GM21381 (cell line): Measurements from ENCODE around the gene CALHM5.
A peak's percentile ranks its signal among the peaks of the same experiment; 100 is the strongest.

Experiments
- ATAC-seq: cut with Tn5 transposase; IDR thresholded peaks from one replicate; pipeline ENCODE4 v1.9.1; 2021; ENCODE audit warnings: mild to moderate bottlenecking, moderate library complexity; ENCODE audit not compliant: unreplicated experiment

CALHM5 gene

DNA sequence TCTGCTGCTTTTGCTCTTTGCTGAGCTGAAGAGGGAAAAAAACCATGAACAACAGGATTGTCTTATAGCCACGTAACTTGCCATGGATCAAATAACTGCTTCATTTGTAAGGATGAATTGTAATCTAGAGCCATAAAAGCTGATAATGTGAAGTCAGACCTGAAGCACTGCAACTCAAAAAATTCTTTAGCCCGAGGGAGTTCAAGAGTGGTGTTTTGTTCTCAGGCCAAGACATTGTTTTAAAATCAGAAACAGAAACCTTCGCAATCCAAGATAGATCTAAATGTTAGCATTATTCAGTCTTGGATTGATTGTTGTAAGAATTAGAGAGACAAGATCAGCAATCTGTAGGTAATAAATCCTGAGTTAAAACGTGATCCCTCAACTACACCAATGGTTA lies 34.2 kb downstream of the CALHM5 start, which contains the start of gene TRAPPC3L:
TRAPPC3L (minus strand) TSS at position 34 of the 400 bp plus-strand sequence. CDS start 170 bp downstream, outside the sequence.
- ATAC-seq = no peak

DNA sequence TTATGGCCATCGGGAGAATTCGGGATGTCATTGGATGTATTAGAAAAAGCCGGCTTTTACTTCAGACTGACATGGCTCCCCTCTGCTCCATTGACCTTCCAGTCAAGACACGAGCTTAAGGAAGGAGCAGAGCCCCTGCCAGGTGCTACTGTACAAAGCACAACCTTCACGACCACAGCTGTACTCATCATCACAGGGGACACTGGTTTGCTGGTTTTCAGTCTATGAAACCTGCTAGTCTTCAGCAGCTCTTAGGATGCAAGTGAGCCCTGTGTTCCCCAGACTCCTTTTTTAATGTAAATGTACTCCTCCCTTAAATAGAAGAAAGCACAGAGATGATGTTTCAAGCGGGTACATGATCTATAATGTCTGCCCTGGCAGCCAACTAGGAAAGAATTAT lies 35.9 kb downstream of the CALHM5 start:
- ATAC-seq = no peak

DNA sequence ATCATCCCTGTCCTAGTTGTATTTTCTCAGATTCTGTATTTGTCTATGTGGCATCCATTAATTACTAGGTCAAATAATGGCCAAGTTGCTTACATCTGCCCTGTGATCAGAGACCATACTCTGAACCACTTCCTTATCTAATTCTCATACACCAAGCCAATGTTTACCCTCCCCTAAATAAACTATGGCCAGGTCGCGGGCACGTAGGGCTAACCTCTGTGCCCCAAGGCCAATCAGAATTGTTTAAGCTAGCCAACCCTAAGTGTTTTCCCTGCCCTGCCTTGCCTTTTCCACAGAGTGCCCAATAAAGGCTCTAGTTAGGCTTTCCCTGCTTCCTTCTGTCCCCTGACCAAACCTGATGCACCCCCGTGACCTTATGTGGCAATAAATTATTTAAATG lies 39.4 kb downstream of the CALHM5 start:
- no peak for ATAC-seq

DNA sequence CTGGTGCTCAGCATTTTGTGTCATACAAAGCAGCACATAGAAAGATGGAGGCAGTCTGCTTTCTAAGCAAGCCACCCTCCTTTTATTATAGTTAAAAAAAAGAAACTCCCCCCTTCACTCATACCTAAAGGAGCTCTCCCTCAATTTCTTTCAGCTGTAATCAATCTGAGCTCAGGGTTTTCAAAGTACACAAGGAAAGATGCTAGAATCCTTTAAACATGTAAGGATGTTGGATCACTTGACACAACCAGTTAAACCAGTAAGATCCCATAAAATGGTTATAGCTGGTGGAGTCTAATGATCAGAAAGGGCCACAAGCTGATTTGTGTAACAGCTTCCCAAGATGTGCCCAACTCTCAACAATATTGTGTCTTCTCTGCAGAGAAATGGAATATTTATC lies 42.0 kb downstream of the CALHM5 start, which contains the start of gene CALHM4:
CALHM4 (plus strand) TSS at position 301 of the 400 bp plus-strand sequence; CDS start at position 344, 43 bp downstream.
- ATAC-seq = no peak

DNA sequence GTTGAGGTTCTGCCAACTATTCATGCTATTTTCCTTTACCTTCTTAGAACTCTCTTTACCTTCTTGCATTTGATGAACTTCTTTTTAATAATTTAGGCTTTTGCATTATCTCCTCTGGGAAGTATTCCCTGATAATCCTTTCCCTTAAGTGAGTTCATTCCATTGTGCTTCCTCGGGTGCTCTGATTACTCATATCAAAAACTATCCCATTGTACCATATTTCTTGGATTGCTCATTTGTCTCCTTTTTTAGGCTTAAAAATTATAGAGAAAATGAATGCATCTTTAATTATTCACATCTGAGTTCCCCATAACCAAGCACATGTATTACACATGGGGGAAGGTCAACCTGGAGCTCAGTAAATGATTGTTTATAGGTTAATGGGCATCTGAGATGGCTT lies 44.6 kb downstream of the CALHM5 start:
- ATAC-seq = no peak

DNA sequence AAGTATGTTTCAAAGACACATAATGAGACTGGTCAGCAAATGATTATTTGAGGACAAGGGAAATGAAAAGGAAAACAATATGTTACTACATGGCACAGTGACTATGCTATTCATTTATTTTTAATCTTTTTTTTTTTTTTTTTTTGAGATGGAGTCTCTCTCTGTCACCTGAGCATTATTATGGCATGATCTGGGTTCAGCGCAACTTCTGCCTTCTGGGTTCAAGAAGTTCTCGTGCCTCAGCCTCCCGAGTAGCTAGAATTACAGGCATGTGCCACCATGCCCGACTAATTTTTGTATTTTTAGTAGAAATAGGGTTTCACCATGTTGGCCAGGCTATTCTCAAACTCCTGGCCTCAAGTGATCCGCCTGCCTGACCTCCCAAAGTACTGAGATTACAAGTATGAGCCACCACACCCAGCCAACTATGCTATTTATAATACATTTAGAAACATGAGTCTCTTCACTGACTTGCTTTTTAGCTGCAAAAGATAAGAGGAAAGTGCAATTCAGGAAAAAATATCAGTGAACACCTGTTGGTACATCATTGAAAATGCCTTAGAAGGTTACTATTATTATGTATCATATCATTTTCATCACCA lies 45.5 kb downstream of the CALHM5 start:
- ATAC-seq = no peak

DNA sequence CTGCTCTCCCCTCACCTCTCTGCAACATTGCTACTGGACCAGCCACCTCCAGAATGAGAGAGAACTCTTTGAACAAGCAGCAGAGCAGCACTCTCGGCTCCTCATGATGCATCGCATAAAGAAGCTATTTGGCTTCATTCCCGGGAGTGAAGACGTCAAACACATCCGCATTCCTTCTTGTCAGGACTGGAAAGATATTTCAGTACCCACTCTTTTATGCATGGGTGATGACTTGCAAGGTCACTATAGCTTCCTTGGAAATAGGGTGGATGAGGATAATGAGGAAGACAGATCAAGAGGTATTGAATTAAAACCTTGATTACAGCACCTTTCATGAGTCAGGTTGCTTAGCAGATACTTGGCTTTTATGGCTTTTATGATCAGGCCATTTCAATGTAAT lies 46.5 kb downstream of the CALHM5 start:
- ATAC-seq = no peak

DNA sequence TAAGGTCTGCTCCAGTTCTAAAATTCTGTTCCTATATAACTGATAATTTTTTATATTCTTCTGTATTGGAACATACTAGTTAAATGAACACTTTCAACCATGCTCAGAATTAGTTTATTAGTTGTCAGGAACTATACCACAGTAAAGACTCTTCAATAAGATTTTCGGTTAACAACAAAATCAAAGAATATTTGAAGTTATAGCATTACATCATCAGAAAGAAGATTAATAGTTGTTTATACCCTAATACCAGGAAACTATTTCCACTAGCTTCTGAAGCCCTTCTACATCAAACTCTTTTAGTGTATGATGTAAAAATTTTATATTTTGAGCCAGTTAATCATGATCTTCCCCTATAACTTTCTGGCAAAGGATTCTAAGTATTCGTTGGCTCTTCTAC lies 48.7 kb downstream of the CALHM5 start:
- ATAC-seq = no peak

DNA sequence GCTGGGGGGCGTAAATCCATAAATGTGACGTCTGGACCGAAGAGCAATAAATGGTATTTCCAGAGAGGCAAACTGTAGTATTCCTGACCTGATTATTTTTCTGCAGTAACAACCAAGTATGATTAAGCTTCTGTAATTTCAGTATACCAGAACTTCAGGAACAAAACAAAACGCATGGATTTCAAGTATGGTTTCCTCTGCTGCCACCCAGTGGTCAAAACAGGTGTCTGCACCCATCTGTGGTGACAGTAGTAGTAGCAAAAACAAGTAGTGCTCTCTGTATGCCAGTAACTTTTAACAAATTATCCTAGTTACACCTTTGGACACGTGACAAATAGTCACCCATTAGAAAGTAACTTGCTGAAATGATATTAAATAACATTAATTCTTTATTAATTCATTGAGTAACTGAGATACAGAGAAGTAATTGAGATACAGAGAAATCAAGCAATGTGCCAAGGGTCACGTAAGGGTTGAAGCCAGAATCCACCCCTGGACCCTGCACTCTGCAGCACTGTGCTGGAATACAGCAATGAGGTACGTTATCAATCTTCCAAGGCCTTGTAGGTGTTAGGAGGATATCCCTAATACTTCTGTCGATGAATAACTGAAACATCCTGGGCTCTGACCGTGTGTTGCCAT lies 50.1 kb downstream of the CALHM5 start:
- no peak for ATAC-seq

DNA sequence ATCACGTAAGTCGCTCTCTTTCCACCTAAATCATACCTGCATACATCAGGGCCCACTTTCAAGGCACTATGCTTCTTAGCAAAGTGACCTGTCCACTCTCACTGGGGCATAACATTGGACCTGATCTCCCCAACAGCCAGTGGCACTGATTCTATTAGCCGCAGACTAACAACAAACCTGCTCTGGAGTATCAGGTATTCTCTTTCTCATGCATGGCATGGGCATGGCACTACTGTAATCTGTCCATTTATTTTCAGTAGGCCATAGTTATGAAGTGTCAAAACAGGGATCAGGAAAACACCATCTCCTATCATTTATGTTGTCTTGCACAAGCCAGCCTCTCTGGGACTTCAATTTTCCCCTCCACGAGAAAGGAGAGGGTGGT lies 50.6 kb downstream of the CALHM5 start:
- ATAC-seq = no peak

DNA sequence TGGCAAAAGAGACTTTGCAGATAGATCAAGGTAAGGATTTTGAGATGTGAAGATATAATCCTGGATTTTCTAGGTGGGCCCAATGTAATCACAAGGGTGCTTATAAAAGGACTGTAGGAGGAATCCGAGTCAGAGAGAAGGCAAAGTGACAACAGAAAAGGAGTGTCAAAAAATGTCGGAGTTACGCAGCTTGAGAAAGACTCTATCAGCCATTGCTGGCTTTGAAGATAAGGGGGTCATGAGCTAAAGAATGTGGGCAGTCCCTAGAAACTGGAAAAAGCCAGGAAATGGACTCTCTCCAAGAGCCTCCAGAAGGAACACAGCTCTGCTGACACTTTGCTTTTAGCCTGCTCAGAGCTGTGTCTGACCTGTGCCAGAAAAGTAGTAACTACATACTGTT lies 51.2 kb downstream of the CALHM5 start:
- no peak for ATAC-seq

DNA sequence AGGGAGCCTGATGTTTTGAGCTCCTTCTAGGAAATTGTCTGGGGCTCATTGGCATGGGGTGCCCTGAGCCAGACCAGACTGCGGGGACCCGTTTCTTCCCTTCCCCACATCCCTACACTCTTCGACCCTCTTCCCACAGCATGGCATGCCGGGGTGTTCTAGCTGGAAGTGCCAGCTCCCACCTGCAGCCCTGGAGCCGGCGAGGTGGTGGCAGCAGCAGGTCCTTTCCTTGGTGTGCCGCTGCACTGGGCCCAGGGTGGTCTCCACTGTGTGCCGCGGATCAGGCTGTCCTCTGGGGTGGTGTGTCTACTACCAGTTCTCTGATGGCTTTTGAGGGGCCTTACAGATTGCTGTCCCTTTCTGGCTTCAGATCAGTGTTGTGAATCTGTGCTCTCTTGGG lies 52.4 kb downstream of the CALHM5 start:
- ATAC-seq = no peak

DNA sequence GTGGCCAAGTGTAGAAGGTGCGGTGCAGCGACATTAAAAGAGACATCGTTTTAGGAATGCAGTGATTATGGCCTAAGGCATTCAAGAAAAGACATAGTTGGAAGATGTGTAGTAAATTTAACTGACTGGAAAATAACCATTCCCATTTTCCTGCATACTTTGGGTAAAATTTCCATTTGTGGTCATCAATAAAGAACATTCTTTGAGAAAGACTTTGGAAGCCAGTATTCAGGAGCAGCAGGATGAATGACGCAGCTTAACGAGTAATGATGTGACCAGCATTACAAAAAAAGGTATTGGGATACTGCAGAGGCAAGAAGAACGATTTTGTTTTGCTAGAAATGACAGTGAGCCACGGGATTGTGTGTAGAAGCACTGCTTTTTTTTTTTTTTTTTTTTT lies 52.9 kb downstream of the CALHM5 start:
- no peak for ATAC-seq

DNA sequence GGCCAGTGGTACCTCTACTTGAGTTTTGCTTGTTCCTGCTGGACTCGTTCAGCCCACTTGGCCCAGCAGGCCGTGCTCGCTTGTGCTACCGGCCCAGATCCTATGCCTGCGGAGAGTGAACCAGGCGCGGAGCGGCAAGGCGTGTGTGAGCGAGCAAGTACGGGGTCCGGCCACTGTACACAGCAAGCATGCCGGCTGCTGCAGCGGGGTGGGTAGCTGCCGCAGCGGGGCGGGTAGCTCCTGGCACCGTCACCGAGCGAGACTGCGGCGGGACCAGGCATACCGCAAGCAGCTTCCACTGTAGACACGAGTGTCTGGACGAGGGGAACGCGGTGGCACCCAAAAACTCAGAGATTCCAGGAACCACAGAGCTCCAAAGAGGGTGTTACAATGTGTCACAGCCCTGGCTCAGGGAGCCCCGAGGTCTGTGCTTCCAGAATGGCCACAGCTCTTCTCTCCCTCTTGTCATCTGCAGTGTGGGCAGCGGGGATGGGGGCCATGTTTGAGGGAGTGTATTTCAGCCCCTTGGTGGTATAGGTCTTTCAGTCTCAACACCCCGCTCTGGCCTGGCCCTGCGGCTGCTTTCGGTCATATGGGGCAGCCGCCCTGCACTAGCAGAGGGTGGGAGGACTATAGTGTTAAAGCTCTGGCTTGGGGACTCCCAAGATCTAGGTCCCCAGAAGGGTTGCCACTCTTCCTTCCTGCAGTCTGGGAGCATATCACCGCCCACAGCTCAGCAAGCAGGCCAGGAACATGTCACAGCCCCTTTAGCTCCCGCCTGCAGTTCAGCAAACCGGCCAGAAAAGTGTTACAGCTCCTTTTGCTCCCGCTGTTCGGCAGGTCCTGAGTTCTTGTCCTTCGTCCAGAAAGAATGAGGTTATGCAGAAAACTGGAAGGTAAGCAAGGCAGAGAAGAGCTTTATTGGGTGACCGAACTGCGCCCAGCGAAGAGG lies 53.8 kb downstream of the CALHM5 start:
- no peak for ATAC-seq

DNA sequence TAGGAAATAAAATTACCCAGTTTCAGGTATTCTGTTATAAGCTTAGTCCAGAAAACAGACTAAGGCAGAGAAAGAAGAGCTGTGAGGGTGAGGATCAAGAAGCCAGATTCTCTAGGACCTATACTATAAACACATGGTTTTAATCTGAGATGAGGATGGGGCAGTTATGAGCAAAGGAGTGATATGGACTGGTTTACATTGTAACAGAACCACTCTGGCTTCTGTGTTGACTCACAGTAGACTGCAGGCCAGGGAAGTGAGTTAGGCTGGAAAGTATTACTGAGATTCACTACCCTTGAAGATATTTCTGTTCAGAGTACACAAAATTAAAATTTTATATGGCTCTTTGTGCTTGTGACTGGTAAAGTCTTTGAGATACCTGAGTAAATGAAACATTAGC lies 56.7 kb downstream of the CALHM5 start:
- ATAC-seq = no peak

DNA sequence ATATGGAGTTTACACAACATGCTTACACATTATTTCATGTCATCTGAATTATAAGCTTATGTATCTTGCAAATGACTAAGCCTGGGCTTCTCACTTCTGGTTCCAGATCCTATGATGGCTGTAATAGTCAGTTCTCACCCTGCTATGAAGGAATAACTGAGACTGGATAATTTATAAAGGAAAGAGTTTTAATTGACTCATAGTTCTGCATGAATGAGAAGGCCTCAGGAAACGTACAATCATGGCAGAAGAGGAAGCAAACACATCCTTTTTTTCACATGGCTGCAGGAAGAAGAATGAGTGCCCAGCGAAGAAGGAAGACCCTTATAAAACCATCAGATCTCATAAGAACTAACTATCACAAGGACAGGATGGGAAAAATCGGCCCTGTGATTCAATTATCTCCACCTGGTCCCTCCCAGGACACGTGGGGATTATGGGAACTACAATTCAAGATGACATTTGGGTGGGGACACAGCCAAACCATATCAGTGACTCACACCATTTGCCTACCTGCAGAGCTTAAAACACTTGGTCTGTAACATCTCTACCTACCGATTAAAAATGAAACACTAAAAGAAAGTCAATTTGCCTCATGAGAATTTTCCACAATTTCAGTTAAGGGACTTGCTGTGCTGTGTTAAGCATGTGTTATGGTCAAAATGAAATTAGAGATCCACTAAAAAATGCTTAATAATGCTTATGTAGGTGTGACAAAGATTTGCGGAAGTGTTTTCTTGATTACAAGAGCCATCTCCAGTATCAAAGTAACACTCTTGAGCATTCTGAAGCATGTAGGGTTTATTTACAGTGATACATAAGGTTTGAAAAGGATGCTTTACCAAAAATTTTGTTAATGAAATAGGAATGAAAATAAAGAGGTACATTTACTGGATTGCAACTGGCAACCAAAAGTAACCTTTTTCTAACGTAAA lies 57.6 kb downstream of the CALHM5 start:
- ATAC-seq = no peak

DNA sequence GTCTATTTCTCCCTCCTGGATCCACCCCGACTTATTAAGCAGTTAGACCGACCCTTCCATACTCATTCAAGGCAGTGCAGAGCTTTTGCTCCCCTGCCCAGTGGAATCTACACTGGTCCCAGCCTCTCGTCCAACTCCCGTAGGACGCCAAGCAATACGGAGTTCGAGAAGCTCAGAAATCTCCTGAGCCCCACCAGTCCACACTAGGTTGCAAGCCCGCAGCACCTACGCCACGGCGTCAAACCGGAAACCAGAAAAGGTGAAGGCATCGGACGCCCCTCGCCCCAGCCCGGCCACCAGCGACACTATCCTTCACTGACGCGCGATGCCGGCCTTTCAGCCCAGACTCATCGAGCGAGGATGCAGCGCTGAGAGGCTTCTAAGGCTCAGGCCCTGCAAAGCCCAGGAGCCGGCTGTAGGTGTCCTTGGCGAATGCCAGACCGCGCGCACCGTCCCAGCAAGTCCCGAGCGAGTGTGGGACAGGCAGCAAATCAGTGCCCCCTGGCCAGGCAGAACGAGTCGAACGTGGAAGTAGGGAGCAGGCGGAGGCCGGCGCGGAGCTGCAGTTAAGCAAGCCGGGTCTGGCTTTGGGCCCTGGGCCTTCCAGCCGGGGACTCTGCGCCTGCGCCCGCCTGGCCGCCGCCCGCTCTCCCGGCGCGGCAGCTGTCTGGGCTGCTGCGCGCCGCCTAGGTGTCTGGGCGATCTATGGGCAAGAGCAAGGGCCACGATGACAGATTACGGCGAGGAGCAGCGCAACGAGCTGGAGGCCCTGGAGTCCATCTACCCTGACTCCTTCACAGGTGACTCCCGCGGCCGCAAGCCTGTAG lies 59.6 kb downstream of the CALHM5 start, which contains the start of gene RWDD1:
RWDD1 (plus strand) TSS at position 649 of the 827 bp plus-strand sequence; CDS start at position 728, 79 bp downstream.
- peak; percentile 95 for ATAC-seq

DNA sequence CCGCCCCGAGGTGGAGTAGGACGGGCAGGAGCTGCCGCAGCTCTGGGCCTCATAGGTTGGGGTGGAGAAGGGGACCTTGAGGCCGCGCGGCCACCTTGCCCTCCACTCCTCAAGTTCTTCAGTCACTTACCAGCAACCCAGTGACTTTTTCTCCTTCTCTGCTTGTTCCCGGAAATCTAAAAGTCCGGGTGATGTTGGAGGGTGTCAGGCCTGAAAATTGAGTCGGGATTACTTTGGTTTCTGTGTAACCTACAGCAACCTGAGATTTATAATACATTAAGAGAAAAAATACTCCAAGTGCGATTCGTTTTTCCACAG lies 60.2 kb downstream of the CALHM5 start:
- no peak for ATAC-seq

DNA sequence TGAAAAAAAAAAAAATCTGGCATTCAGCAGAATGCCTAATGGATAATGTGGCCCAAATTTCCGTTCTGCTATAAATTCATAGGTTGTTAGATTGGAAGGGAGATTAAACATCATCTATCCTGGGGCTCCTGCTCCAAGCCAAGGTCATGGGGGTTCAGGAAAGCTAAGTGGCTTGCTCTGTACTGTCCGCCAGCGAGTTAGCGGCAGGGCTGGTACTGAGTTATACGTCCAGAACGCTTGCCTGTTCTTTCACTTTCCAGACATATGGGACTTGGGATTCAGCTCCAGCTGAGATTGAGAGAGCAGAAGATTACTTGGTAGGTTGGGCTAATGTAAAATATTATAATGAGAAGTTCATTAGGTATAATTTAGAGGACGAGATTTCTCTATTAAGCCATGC lies 60.7 kb downstream of the CALHM5 start:
- no peak for ATAC-seq
